Body of pancreas (tissue), 4 donors: ENCODE data around the gene DCAF4. TPM values are rescaled to one million over a fixed set of nuclear protein-coding genes. Genes with fewer than 3 reads are reported as not detected.

Experiments used
- ATAC-seq: fragments of 150-250 bp; one replicate; pipeline ENCODE4 v1.9.1; 2016
- DNase-seq, 4 donors: peaks; one replicate each; pipeline ENCODE4 v3.0.0-alpha.2; 2019
- H3K27ac ChIP-seq, 4 donors: fragments of 200-600 bp; sonication (generic); 1 replicate in 3 of 4; 2 replicates in 1 of 4; pipeline versions ENCODE4 v1.5.1 to v1.6.1; 2016 to 2019; ENCODE audit warnings: mild to moderate bottlenecking in 1 of 4, mixed read lengths in 1 of 4, moderate library complexity in 1 of 4
- H3K27me3 ChIP-seq, 2 donors: fragments of 200-600 bp; sonication (generic); one replicate each; pipeline ENCODE4 v1.6.0; 2016; ENCODE audit warnings: mild to moderate bottlenecking in 1 of 2
- H3K36me3 ChIP-seq, 2 donors: fragments of 200-600 bp; sonication (generic); replicated peaks in 1 of 2; 2 replicates each; pipeline ENCODE4 v1.5.1; 2016; ENCODE audit warnings: low read depth in 2 of 2; ENCODE audit not compliant: insufficient read depth in 1 of 2
- H3K4me1 ChIP-seq: fragments of 200-600 bp; sonication (generic); one replicate; pipeline ENCODE4 v1.6.0; 2016
- H3K4me3 ChIP-seq, 2 donors: fragments of 200-600 bp; sonication (generic); 1 replicate in 1 of 2; 2 replicates in 1 of 2; pipeline ENCODE4 v1.5.1; 2016 to 2019
- H3K9me3 ChIP-seq, 3 donors: fragments of 200-600 bp; sonication (generic); 1 replicate in 2 of 3; 2 replicates in 1 of 3; pipeline ENCODE4 v1.5.1; 2016
- CTCF ChIP-seq, 7 experiments: fragments of 450-650 bp in 4 of 7; fragments of 200-600 bp in 3 of 7; sonication (generic) in 3 of 7; IDR thresholded peaks; one replicate each; pipeline ENCODE4 v1.5.1; 2016 to 2019; ENCODE audit warnings: antibody characterized with exemption in 7 of 7
- POLR2A ChIP-seq, 3 donors: fragments of 450-650 bp; IDR thresholded peaks; one replicate each; pipeline ENCODE4 v1.6.1; 2016; ENCODE audit warnings: antibody characterized with exemption in 3 of 3, mild to moderate bottlenecking in 2 of 3
- WGBS, 2 donors: methylation state at CpG; one replicate each; pipeline ENCODE4 v1.1.5; 2017; 5-methylcytosine and 5-hydroxymethylcytosine counted together
- intact Hi-C: fragments of 100-400 bp; cut with DNase I; formaldehyde crosslinking; loops from one replicate; pipeline ENCODE4 v1.15.1; 2023
- total RNA-seq, 2 donors: library from RNA; depleted of rRNA; stranded (reverse); fragments of >200 nt; gene quantifications; one replicate each; pipeline ENCODE4 v1.1.0, GENCODE V29; 2016

The DCAF4 gene
- total RNA-seq, 2 donors from 2014 or later: 10.4 to 39.2 TPM

DNA sequence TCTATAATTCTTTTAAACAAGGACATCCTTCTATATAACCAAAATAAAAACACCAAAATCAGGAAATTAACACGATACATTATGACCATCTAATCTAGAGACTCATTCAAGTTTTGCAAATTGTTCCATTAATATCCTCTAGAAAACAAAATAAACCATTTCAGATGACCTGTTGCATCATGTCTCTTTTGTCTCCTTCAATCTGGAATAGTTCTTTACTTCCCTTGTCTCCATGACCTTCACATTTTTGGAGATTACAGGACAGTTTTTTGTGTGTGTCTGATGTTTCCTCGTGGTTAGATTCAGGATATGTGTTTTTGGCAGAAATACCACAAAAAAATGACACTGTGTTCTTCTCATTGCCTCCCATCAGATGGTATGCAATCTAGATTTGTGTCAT is 12.5 kb upstream of the DCAF4 start:
- Histone ChIP-seq H3K27me3 (no peaks in the 10 kb centered on the region), H3K4me3 (no peak overlapping the region), H3K4me1 (peaks cover 4% of the 10 kb centered on the region), H3K36me3 (no peaks in the 10 kb centered on the region), H3K9me3 (no peaks in the 10 kb centered on the region), H3K27ac (no peak overlapping the region)
- 31 to 35% methylated on average over 2 of the region's 2 CpGs for WGBS, 2 donors
- intact Hi-C loops: no loop called here
- DNase-seq (no peak), ATAC-seq (no peak)
- TF ChIP-seq POLR2A (IDR thresholded peaks at IDR 0.05) (no peak), CTCF (IDR thresholded peaks at IDR 0.05) (no peak)

GRCh38 chr14:72916174-72916573 is 10.1 kb upstream of the DCAF4 start:
- TF ChIP-seq POLR2A (IDR thresholded peaks at IDR 0.05) (no peak), CTCF (IDR thresholded peaks at IDR 0.05) (no peak)
- Histone ChIP-seq H3K27ac (no peak overlapping the region), H3K27me3 (no peaks in the 10 kb centered on the region), H3K4me3 (no peak overlapping the region), H3K4me1 (no peaks in the 10 kb centered on the region), H3K36me3 (no peaks in the 10 kb centered on the region), H3K9me3 (no peaks in the 10 kb centered on the region)
- 54 to 59% methylated on average over 6 of the region's 6 CpGs for WGBS, 2 donors
- intact Hi-C loops: no loop called here
- DNase-seq (no peak), ATAC-seq (no peak)

GRCh38 chr14:72917094-72917802 is 9.0 kb upstream of the DCAF4 start:
- DNase-seq (no peak), ATAC-seq (no peak)
- Histone ChIP-seq H3K9me3 (no peaks in the 10 kb centered on the region), H3K27me3 (no peaks in the 10 kb centered on the region), H3K4me1 (no peaks in the 10 kb centered on the region), H3K27ac (no peak overlapping the region), H3K4me3 (no peak overlapping the region), H3K36me3 (no peaks in the 10 kb centered on the region)
- WGBS, 2 donors: 61 to 66% methylated on average over 9 of the region's 9 CpGs
- TF ChIP-seq POLR2A (IDR thresholded peaks at IDR 0.05): no peak
- intact Hi-C loops: no loop called here

- DNase-seq (no peak), ATAC-seq (no peak)
- no peak overlapping the region for H3K27ac ChIP-seq
- H3K4me1 ChIP-seq: peaks cover 1% of the 10 kb centered on the region
- TF ChIP-seq CTCF (IDR thresholded peaks at IDR 0.05) (no peak), POLR2A (IDR thresholded peaks at IDR 0.05) (no peak)
- no peaks in the 10 kb centered on the region for H3K9me3 ChIP-seq
- H3K36me3 ChIP-seq: no peaks in the 10 kb centered on the region
- WGBS, 2 donors: 72% methylated on average over 2 of the region's 2 CpGs
- H3K4me3 ChIP-seq: no peak overlapping the region
- H3K27me3 ChIP-seq: no peaks in the 10 kb centered on the region
- intact Hi-C loops: no loop called here
These were observed 6.3 kb upstream of the DCAF4 start for GRCh38 chr14:72920008-72920407.

- peaks cover 11% of the 10 kb centered on the region for H3K4me1 ChIP-seq
- no peak for ATAC-seq
- no peak for DNase-seq
- no peaks in the 10 kb centered on the region for H3K9me3 ChIP-seq
- no peak overlapping the region for H3K27ac ChIP-seq
- H3K36me3 ChIP-seq: no peaks in the 10 kb centered on the region
- intact Hi-C loops: no loop called here
- TF ChIP-seq POLR2A (IDR thresholded peaks at IDR 0.05) (no peak), CTCF (IDR thresholded peaks at IDR 0.05) (no peak)
- no peaks in the 10 kb centered on the region for H3K27me3 ChIP-seq
- H3K4me3 ChIP-seq: no peak overlapping the region
These were observed 4.9 kb upstream of the DCAF4 start for GRCh38 chr14:72921396-72921795.
